ENCODE measurements around the gene PEAK3.

The PEAK3 gene

GRCh38 chr19:2235381-2236063 lies 46.5 kb downstream of the PEAK3 start:
- DNase-seq = no peak

GRCh38 chr19:2234996-2235380 lies 47.0 kb downstream of the PEAK3 start:
- DNase-seq = no peak

GRCh38 chr19:2233601-2234280 lies 48.2 kb downstream of the PEAK3 start:
- no peak for DNase-seq

GRCh38 chr19:2232286-2233151 lies 49.5 kb downstream of the PEAK3 start:
- DNase-seq = no peak

- DNase-seq = no peak
Measured at GRCh38 chr19:2231621-2232221, 50.3 kb downstream of the PEAK3 start.

- no peak for DNase-seq
Measured at GRCh38 chr19:2230807-2231533, 51.0 kb downstream of the PEAK3 start.

GRCh38 chr19:2230033-2230531 lies 51.9 kb downstream of the PEAK3 start:
- no peak for DNase-seq

- no peak for DNase-seq
Measured at GRCh38 chr19:2229103-2230032, 52.6 kb downstream of the PEAK3 start.

GRCh38 chr19:2228157-2229030 lies 53.6 kb downstream of the PEAK3 start:
- no peak for DNase-seq

GRCh38 chr19:2227415-2228156 lies 54.4 kb downstream of the PEAK3 start:
- DNase-seq = no peak

GRCh38 chr19:2226840-2227360 lies 55.1 kb downstream of the PEAK3 start:
- DNase-seq = no peak

- DNase-seq = no peak
Measured at GRCh38 chr19:2226051-2226839, 55.7 kb downstream of the PEAK3 start.

GRCh38 chr19:2225415-2226050 lies 56.4 kb downstream of the PEAK3 start:
- no peak for DNase-seq

- DNase-seq = no peak
Measured at GRCh38 chr19:2224754-2225349, 57.1 kb downstream of the PEAK3 start.
